B cell (primary cell): ENCODE data around the gene AIF1. TPM values are rescaled to one million over a fixed set of nuclear protein-coding genes. Genes with fewer than 3 reads are reported as not detected.

ENCODE experiments used
- ATAC-seq: fragments of 200-7000 bp; cut with Tn5 transposase; one replicate; pipeline ENCODE4 v1.10.0; 2021; ENCODE audit warnings: low read depth, mild to moderate bottlenecking, moderate number of reproducible peaks, moderate library complexity
- CTCF ChIA-PET: fragments of 350-600 bp; sonication (Branson Sonifier 250); formaldehyde crosslinking; loops from one replicate; lab custom pipeline; 2021; ENCODE audit warnings: antibody characterized with exemption, inconsistent platforms; lab: Charles Lee
- POLR2A ChIA-PET: fragments of 350-600 bp; sonication (Branson Sonifier 250); formaldehyde crosslinking; loops from one replicate; lab custom pipeline; 2021; ENCODE audit warnings: antibody characterized with exemption; lab: Charles Lee
- DNase-seq: peaks from one replicate; pipeline ENCODE4 v3.0.0; 2013
- H2AFZ ChIP-seq: 2 replicates; pipeline ENCODE4 v1.6.1; 2012; ENCODE audit warnings: mild to moderate bottlenecking, low read depth, low read length; ENCODE audit not compliant: insufficient read depth, poor library complexity, severe bottlenecking
- H3K27ac ChIP-seq, 2 donors: 1 replicate in 1 of 2; 2 replicates in 1 of 2; pipeline ENCODE4 v1.5.1; 2012 to 2013; ENCODE audit warnings: low read length in 2 of 2, mild to moderate bottlenecking in 2 of 2, moderate library complexity in 1 of 2
- H3K27me3 ChIP-seq, 4 experiments: fragments of 200-600 bp in 1 of 4; sonication (generic) in 1 of 4; replicated peaks in 1 of 4; 1 replicate in 2 of 4; 2 replicates in 2 of 4; pipeline versions ENCODE4 v1.6.1 to v1.7.0; 2013 to 2016; ENCODE audit warnings: low read length in 3 of 4, mild to moderate bottlenecking in 2 of 4, mixed read lengths in 1 of 4, moderate library complexity in 1 of 4; ENCODE audit not compliant: insufficient read depth in 4 of 4, control insufficient read depth in 3 of 4; ENCODE audit errors: control extremely low read depth in 1 of 4
- H3K36me3 ChIP-seq, 2 experiments: replicated peaks in 1 of 2; 1 replicate in 1 of 2; 2 replicates in 1 of 2; pipeline versions ENCODE4 v1.6.1 to v1.7.1; 2013; ENCODE audit warnings: low read length in 1 of 2; ENCODE audit not compliant: insufficient read depth in 2 of 2, control insufficient read depth in 1 of 2; ENCODE audit errors: control extremely low read depth in 1 of 2, extremely low read depth in 1 of 2
- H3K4me1 ChIP-seq, 2 donors: fragments of 200-600 bp in 1 of 2; sonication (generic) in 1 of 2; 1 replicate in 1 of 2; 2 replicates in 1 of 2; pipeline versions ENCODE4 v1.5.1 to v1.6.1; 2013 to 2017; ENCODE audit warnings: low read length in 2 of 2; ENCODE audit not compliant: control insufficient read depth in 2 of 2, insufficient read depth in 2 of 2
- H3K4me2 ChIP-seq: replicated peaks from 2 replicates; pipeline ENCODE3; 2012; ENCODE audit warnings: mild to moderate bottlenecking, low read depth, low read length; ENCODE audit not compliant: poor library complexity, severe bottlenecking
- H3K4me3 ChIP-seq, 5 experiments: fragments of 200-600 bp in 1 of 5; sonication (generic) in 1 of 5; 1 replicate in 3 of 5; 2 replicates in 2 of 5; pipeline versions ENCODE4 v1.5.1 to v1.7.0; 2011 to 2016; ENCODE audit warnings: low read length in 4 of 5, mild to moderate bottlenecking in 4 of 5, low read depth in 2 of 5, control low read depth in 1 of 5, moderate library complexity in 1 of 5; ENCODE audit not compliant: insufficient read depth in 1 of 5; ENCODE audit errors: control extremely low read depth in 1 of 5, extremely low read depth in 1 of 5
- H3K79me2 ChIP-seq: fragments of 200-600 bp; sonication (generic); one replicate; pipeline ENCODE4 v1.6.0; 2016; ENCODE audit warnings: low read length; ENCODE audit not compliant: control insufficient read depth, insufficient read depth
- H3K9ac ChIP-seq: fragments of 200-600 bp; sonication (generic); 2 replicates; pipeline ENCODE4 v1.6.1; 2017; ENCODE audit warnings: mild to moderate bottlenecking, low read length, moderate library complexity
- H3K9me3 ChIP-seq, 3 donors: one replicate each; pipeline versions ENCODE4 v1.6.1 to v1.7.1; 2013; ENCODE audit warnings: low read length in 2 of 3; ENCODE audit not compliant: control insufficient read depth in 2 of 3, insufficient read depth in 1 of 3; ENCODE audit errors: control extremely low read depth in 1 of 3
- H4K20me1 ChIP-seq: 2 replicates; pipeline ENCODE4 v1.6.0; 2012; ENCODE audit warnings: mild to moderate bottlenecking, low read length; ENCODE audit not compliant: insufficient read depth, control insufficient read depth, poor library complexity, severe bottlenecking
- H3K27ac Mint-ChIP-seq: one replicate; pipeline ENCODE4 v1.8.0; 2021; ENCODE audit warnings: mixed read lengths
- H3K27me3 Mint-ChIP-seq: one replicate; pipeline ENCODE4 v1.8.0; 2021; ENCODE audit warnings: mixed read lengths
- H3K4me1 Mint-ChIP-seq: one replicate; pipeline ENCODE4 v1.8.0; 2021; ENCODE audit warnings: mixed read lengths
- H3K4me3 Mint-ChIP-seq: one replicate; pipeline ENCODE4 v1.8.0; 2021; ENCODE audit warnings: mixed read lengths
- H3K9me3 Mint-ChIP-seq: one replicate; pipeline ENCODE4 v1.8.0; 2022; ENCODE audit warnings: mixed read lengths; ENCODE audit not compliant: insufficient read depth
- EZH2 ChIP-seq: IDR thresholded peaks from 2 replicates; pipeline ENCODE4 v1.6.1; 2012; ENCODE audit warnings: borderline replicate concordance, low read depth, mild to moderate bottlenecking, moderate library complexity, low read length; ENCODE audit not compliant: insufficient read depth, poor library complexity, severe bottlenecking
- WGBS: methylation state at CpG from one replicate; pipeline ENCODE4 v1.1.5; 2013; ENCODE audit warnings: missing lambda C conversion rate; ENCODE audit not compliant: insufficient coverage; 5-methylcytosine and 5-hydroxymethylcytosine counted together
- intact Hi-C: fragments of 100-400 bp; cut with micrococcal nuclease; formaldehyde crosslinking; loops from one replicate; pipeline ENCODE4 v1.10.0; 2022
- polyA plus RNA-seq: library from polyadenylated mRNA; depleted of rRNA; stranded (reverse); fragments of >200 nt; gene quantifications from 2 replicates; pipeline ENCODE4 v1.2.3, GENCODE V29; 2012
- total RNA-seq, 2 donors: library from RNA; stranded (reverse); fragments of 120-200 nt in 1 of 2; gene quantifications; 1 replicate in 1 of 2; 2 replicates in 1 of 2; pipeline versions ENCODE4 v1.2.3 to v1.2.4, GENCODE V29; 2013 to 2022
- TF ChIP-seq, protein P1 (sequence below): fragments of 200-600 bp; IDR thresholded peaks from one replicate; pipeline ENCODE4 v1.8.0; 2022; ENCODE audit warnings: antibody characterized with exemption, mild to moderate bottlenecking

AIF1 gene
- total and polyA plus RNA-seq, 2 donors (not counting 1 experiment from before 2014, with no cell fraction given) = 1.3 to 7.5 TPM

- ChIA-PET POLR2A (interaction anchor here (0.5 to 42.6 kb wide), 6 partner anchors 2 to 201 kb away, joined by 3 to 1450 read pairs (median 5); partner anchors contain the start of genes ATP6V1G2, DDX39B, GPANK1 and LST1), CTCF (interaction anchor here (1.3 to 35.3 kb wide), 4 partner anchors 5 to 45 kb away, joined by 3 to 2241 read pairs (median 1108); partner anchors contain the start of genes ATP6V1G2, DDX39B, LST1 and LTA)
- DNase-seq (peak; percentile 81), ATAC-seq (peak; percentile 55)
- 5% methylated on average over 7 of the region's 9 CpGs for WGBS
- Histone ChIP-seq H3K9me3 (no peaks in the 10 kb centered on the region), H3K27ac (peak overlapping the region; percentile 87 to 95), H3K36me3 (peaks cover 0 to 2% of the 10 kb centered on the region in 2 experiments), H3K4me2 (peak overlapping the region; percentile 72), H3K4me1 (peaks cover 85 to 91% of the 10 kb centered on the region in 2 donors), H3K79me2 (peaks cover 71% of the 10 kb centered on the region), H3K27me3 (no peaks in the 10 kb centered on the region), H2AFZ (peak overlapping the region; percentile 14), H4K20me1 (peaks cover under 1% of the 10 kb centered on the region), H3K9ac (peak overlapping the region; percentile 59), H3K4me3 (peak overlapping the region; percentile 3 to 86 (median 40))
- no peak for TF ChIP-seq EZH2
- TF ChIP-seq, protein P1, sequence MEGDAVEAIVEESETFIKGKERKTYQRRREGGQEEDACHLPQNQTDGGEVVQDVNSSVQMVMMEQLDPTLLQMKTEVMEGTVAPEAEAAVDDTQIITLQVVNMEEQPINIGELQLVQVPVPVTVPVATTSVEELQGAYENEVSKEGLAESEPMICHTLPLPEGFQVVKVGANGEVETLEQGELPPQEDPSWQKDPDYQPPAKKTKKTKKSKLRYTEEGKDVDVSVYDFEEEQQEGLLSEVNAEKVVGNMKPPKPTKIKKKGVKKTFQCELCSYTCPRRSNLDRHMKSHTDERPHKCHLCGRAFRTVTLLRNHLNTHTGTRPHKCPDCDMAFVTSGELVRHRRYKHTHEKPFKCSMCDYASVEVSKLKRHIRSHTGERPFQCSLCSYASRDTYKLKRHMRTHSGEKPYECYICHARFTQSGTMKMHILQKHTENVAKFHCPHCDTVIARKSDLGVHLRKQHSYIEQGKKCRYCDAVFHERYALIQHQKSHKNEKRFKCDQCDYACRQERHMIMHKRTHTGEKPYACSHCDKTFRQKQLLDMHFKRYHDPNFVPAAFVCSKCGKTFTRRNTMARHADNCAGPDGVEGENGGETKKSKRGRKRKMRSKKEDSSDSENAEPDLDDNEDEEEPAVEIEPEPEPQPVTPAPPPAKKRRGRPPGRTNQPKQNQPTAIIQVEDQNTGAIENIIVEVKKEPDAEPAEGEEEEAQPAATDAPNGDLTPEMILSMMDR = no peak
- Mint-ChIP-seq H3K27me3 (no peaks in the 10 kb centered on the region), H3K9me3 (no peaks in the 10 kb centered on the region), H3K4me1 (peaks cover 86% of the 10 kb centered on the region), H3K27ac (peak overlapping the region; percentile 97), H3K4me3 (peak overlapping the region; percentile 82)
- intact Hi-C loops = no loop called here
Measured at GRCh38 chr6:31586599-31587281, 28.3 kb upstream of the AIF1 start.
